ENCODE measurements around the gene ELL.

- no peak; the same call in 1 of the 2 replicates for TF ChIP-seq MYC (IDR thresholded peaks at IDR 0.05; ENCODE audit: low read depth, low read length)
- TF ChIP-seq MYC (CRISPR knock-in tag; IDR thresholded peaks at IDR 0.05; ENCODE audit: borderline replicate concordance, low read depth), result no peak
- TF ChIP-seq JUNB (CRISPR knock-in tag; conservative IDR thresholded peaks at IDR 0.05), result no peak
- no peak for TF ChIP-seq ZFP36 (IDR thresholded peaks at IDR 0.05; ENCODE audit: low read depth, low read length, partially characterized antibody)
- no peak for TF ChIP-seq ZNF274 (IDR thresholded peaks at IDR 0.05; ENCODE audit: borderline replicate concordance, low read depth, low read length)
- TF ChIP-seq ESRRA (IDR thresholded peaks at IDR 0.05; ENCODE audit: borderline replicate concordance, low read depth), result no peak
- TF ChIP-seq ZBTB26 (CRISPR knock-in tag; IDR thresholded peaks at IDR 0.05), result no peak
- TF ChIP-seq CTCF (IDR thresholded peaks at IDR 0.05 in 2 of 3, conservative IDR thresholded peaks at IDR 0.05 in 1 of 3; ENCODE audit: insufficient read depth in 2 of 3, low read depth in 1 of 3, low read length in 3 of 3), result no peak
- no peak for TF ChIP-seq ADNP (tag; IDR thresholded peaks at IDR 0.05)
- no peak; the same call in 1 of the 2 replicates for TF ChIP-seq KLF1 (tag; IDR thresholded peaks at IDR 0.05)
- no peak for TF ChIP-seq HIVEP1 (CRISPR knock-in tag; IDR thresholded peaks at IDR 0.05)
- no peak for TF ChIP-seq SMAD3 (CRISPR knock-in tag; conservative IDR thresholded peaks at IDR 0.05)
- TF ChIP-seq GATAD2A (IDR thresholded peaks at IDR 0.05), result no peak
- TF ChIP-seq NFE2L1 (tag; IDR thresholded peaks at IDR 0.05; ENCODE audit: borderline replicate concordance, low read depth), result no peak
Observed at GRCh38 chr19:18418483-18419194, 103.2 kb downstream of the ELL start.
